Right atrium auricular region (tissue), 2 donors: ENCODE measurements around the gene BCL11A. TPM values are rescaled to one million over a fixed set of nuclear protein-coding genes. Genes with fewer than 3 reads are reported as not detected.

Source experiments
- DNase-seq: peaks from one replicate; pipeline ENCODE4 v3.0.0-alpha.2; 2019; ENCODE audit warnings: low spot score
- H3K27ac ChIP-seq, 2 donors: fragments of 200-600 bp; sonication (generic); 1 replicate in 1 of 2; 2 replicates in 1 of 2; pipeline ENCODE4 v1.5.1; 2016 to 2019
- H3K27me3 ChIP-seq, 2 donors: fragments of 200-600 bp; sonication (generic); one replicate each; pipeline versions ENCODE4 v1.5.1 to v1.6.0; 2017 to 2019
- H3K36me3 ChIP-seq: fragments of 200-600 bp; sonication (generic); one replicate; pipeline ENCODE4 v1.5.1; 2016
- H3K4me1 ChIP-seq, 2 donors: fragments of 200-600 bp; sonication (generic); one replicate each; pipeline versions ENCODE4 v1.5.1 to v1.6.0; 2017 to 2019
- H3K4me3 ChIP-seq, 2 donors: fragments of 200-600 bp; sonication (generic); 1 replicate in 1 of 2; 2 replicates in 1 of 2; pipeline ENCODE4 v1.5.1; 2017 to 2019; ENCODE audit warnings: mild to moderate bottlenecking in 1 of 2, moderate library complexity in 1 of 2
- H3K9me3 ChIP-seq, 2 donors: fragments of 200-600 bp; sonication (generic); one replicate each; pipeline ENCODE4 v1.5.1; 2019
- total RNA-seq, 2 donors: library from RNA; depleted of rRNA; stranded (reverse); fragments of >200 nt; gene quantifications; one replicate each; pipeline ENCODE4 v1.1.0, GENCODE V29; 2016
- TF ChIP-seq, protein P1 (sequence below), 2 donors: fragments of 200-600 bp; sonication (generic); IDR thresholded peaks; one replicate each; pipeline ENCODE4 v1.5.1; 2019; ENCODE audit warnings: antibody characterized with exemption in 2 of 2

BCL11A gene
- total RNA-seq, 2 donors from 2014 or later, result 2.2 to 3.3 TPM

DNA sequence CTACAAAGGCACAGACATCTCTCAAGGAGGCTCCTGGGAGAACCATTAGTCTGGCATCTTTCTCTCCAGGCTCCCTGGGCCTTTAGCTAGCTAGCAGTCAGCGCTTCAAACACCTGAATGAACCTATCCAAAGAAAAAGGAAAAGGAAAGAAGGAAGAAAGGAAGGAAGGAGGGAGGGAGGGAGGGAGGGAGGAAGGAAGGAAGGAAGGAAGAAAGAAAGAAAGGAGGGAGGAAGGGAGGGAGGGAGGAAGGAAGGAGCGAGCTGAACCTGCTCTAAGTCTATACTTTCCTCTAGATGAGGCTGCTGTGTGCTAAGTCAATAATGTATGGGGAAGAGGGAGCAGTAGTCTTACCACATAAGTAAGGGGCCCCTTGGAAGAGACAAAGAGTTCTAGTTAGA, 5.1 kb upstream of the BCL11A start:
- Histone ChIP-seq H3K9me3 (no peaks in the 10 kb centered on the region), H3K4me3 (no peak overlapping the region), H3K4me1 (peaks cover 0 to 27% of the 10 kb centered on the region in 2 donors), H3K27ac (no peak overlapping the region), H3K27me3 (peaks cover 4 to 13% of the 10 kb centered on the region in 2 donors), H3K36me3 (no peaks in the 10 kb centered on the region)
- TF ChIP-seq, protein P1, sequence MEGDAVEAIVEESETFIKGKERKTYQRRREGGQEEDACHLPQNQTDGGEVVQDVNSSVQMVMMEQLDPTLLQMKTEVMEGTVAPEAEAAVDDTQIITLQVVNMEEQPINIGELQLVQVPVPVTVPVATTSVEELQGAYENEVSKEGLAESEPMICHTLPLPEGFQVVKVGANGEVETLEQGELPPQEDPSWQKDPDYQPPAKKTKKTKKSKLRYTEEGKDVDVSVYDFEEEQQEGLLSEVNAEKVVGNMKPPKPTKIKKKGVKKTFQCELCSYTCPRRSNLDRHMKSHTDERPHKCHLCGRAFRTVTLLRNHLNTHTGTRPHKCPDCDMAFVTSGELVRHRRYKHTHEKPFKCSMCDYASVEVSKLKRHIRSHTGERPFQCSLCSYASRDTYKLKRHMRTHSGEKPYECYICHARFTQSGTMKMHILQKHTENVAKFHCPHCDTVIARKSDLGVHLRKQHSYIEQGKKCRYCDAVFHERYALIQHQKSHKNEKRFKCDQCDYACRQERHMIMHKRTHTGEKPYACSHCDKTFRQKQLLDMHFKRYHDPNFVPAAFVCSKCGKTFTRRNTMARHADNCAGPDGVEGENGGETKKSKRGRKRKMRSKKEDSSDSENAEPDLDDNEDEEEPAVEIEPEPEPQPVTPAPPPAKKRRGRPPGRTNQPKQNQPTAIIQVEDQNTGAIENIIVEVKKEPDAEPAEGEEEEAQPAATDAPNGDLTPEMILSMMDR (IDR thresholded peaks at IDR 0.05), result no peak
- DNase-seq, result no peak

DNA sequence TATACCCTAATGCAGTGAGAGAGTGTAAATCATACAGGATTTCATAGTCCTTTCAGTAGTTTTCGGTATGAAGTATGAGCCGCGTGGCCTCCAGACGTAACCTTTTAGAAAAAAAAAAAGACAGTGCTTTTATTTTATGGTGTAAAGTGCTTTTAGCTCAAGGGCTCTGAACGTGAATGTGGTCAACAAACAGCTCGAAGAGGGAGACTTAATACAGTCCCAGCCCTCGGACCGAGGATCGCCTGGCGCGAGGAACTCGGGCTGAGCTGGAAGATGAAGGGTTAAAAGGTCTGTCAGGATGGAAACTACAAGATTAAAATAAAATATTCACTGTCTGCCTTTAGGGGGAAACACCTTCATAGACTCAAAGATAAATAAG, 4.0 kb upstream of the BCL11A start:
- TF ChIP-seq, protein P1 (IDR thresholded peaks at IDR 0.05), result no peak
- H3K36me3 ChIP-seq, result no peaks in the 10 kb centered on the region
- no peak overlapping the region for H3K4me3 ChIP-seq
- DNase-seq, result no peak
- no peaks in the 10 kb centered on the region for H3K9me3 ChIP-seq
- H3K27me3 ChIP-seq, result peaks cover 10 to 13% of the 10 kb centered on the region in 2 donors
- H3K27ac ChIP-seq, result no peak overlapping the region
- H3K4me1 ChIP-seq, result peaks cover 0 to 37% of the 10 kb centered on the region in 2 donors

DNA sequence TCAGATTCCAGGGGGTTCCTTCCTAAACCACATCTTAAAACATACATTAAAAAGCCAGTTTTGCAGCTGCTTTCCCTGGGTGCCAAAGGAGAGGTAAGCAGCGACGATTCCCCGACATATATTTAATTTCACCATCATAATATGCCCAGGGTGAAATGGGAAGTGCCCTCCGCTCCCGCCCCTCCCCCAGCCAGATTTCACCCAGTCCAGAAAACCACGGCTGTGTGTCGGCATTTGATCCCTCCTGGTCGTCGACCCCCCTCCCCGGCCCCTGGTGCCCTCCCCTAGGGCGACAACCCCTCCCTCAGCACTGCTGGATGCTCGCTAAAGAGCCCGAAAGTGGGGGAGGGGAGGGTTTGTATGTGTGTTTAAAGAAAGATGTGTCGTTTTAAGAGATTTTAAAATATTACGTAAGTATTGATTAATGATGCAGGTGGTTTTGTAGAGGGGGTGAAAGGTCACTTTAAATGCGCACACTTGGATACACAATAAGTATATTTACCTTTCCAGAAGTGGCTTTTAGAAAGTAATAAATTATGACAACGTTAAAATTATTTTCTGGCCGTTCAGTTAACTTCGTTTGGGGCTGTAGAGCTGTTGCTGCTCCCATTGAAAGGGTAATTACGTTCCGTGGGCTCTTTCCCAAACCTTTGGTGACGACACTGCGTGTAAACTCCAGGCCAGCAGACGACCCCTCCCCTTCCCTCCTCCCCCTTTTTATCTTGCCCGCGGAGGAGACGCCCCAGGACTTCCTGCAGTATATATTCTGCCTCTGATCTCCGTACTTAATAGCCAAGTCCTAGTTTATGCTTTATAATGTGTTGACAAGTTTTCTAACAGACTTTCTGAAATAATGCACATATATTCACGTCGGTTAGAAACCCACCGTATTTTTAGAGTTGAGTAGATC, 3.4 kb upstream of the BCL11A start:
- Histone ChIP-seq H3K27ac (no peak overlapping the region), H3K4me1 (peaks cover 0 to 43% of the 10 kb centered on the region in 2 donors), H3K36me3 (no peaks in the 10 kb centered on the region), H3K9me3 (no peaks in the 10 kb centered on the region), H3K27me3 (peaks cover 13 to 14% of the 10 kb centered on the region in 2 donors), H3K4me3 (peak overlapping the region; percentile 6 to 20)
- DNase-seq, result no peak
- TF ChIP-seq, protein P1 (IDR thresholded peaks at IDR 0.05), result no peak

DNA sequence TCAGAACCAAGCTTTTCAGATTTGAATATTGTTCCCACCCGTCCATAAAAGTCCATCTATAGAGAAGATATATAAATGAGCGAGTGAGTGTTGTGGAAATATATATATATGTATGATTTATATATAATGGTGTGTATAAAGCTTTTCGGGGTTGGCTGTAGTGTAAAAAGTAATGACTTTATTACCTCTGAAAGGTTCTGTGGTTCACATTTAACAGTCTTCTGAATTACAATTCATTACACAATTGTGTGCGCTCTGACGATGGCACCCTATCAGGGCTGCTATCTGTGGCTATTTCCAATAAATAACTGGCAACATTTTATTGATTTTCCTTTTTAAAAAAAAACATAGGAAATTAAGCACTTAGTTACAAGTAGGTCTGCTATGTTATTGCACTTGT, 2.7 kb upstream of the BCL11A start:
- TF ChIP-seq, protein P1 (IDR thresholded peaks at IDR 0.05), result no peak
- H3K4me1 ChIP-seq, result peaks cover 0 to 48% of the 10 kb centered on the region in 2 donors
- DNase-seq, result no peak
- H3K4me3 ChIP-seq, result peak overlapping the region in 1 of 2 donors; percentile 20
- no peaks in the 10 kb centered on the region for H3K9me3 ChIP-seq
- H3K27ac ChIP-seq, result no peak overlapping the region
- peaks cover 13 to 14% of the 10 kb centered on the region in 2 donors for H3K27me3 ChIP-seq
- no peaks in the 10 kb centered on the region for H3K36me3 ChIP-seq

DNA sequence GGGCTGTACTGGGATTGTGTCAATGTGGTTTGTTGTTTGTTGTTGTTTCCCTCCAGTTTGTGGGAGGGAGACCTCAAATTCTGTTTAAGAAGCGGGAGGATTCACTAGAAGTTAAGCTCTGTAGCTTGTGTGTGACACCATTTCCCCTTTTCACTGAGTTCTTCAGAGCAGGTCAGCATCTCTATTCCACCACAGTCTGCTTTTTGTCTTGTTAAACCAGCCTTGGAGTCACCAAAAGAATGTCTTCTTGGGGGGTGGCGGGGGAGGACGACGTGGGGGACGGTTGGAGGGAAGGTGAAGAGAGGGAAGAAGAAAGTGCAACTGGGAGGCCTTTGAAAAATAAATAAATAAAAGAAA, 2.3 kb upstream of the BCL11A start:
- Histone ChIP-seq H3K4me1 (peaks cover 0 to 52% of the 10 kb centered on the region in 2 donors), H3K9me3 (no peaks in the 10 kb centered on the region), H3K27me3 (peaks cover 13 to 14% of the 10 kb centered on the region in 2 donors), H3K36me3 (no peaks in the 10 kb centered on the region), H3K4me3 (peak overlapping the region in 1 of 2 donors; percentile 66), H3K27ac (no peak overlapping the region)
- DNase-seq, result no peak
- TF ChIP-seq, protein P1 (IDR thresholded peaks at IDR 0.05), result no peak
